Testis (tissue), 3 donors: ENCODE results near the gene GLDN. TPM values are rescaled to one million over a fixed set of nuclear protein-coding genes. Genes with fewer than 3 reads are reported as not detected.
A peak's percentile ranks its signal among the peaks of the same experiment; 100 is the strongest.

ENCODE experiments used
- DNase-seq: peaks from one replicate; pipeline ENCODE4 v3.0.0-alpha.2; 2019
- H3K27ac ChIP-seq, 2 donors: fragments of 200-600 bp; sonication (generic); one replicate each; pipeline ENCODE4 v1.5.1; 2019
- H3K27me3 ChIP-seq: fragments of 200-600 bp; sonication (generic); one replicate; pipeline ENCODE4 v1.5.1; 2019
- H3K36me3 ChIP-seq: fragments of 200-600 bp; sonication (generic); one replicate; pipeline ENCODE4 v1.5.1; 2017; ENCODE audit warnings: low read depth; ENCODE audit errors: missing control alignments
- H3K4me1 ChIP-seq: fragments of 200-600 bp; sonication (generic); one replicate; pipeline ENCODE4 v1.5.1; 2019
- H3K4me3 ChIP-seq, 2 donors: fragments of 200-600 bp; sonication (generic); one replicate each; pipeline ENCODE4 v1.5.1; 2017 to 2019
- H3K9me3 ChIP-seq: fragments of 200-600 bp; sonication (generic); one replicate; pipeline ENCODE4 v1.5.1; 2017
- CTCF ChIP-seq, 3 experiments: fragments of 450-650 bp in 2 of 3; fragments of 200-600 bp in 1 of 3; sonication (generic) in 1 of 3; IDR thresholded peaks; one replicate each; pipeline ENCODE4 v1.5.1; 2016 to 2019; ENCODE audit warnings: antibody characterized with exemption in 3 of 3, mild to moderate bottlenecking in 2 of 3, moderate library complexity in 1 of 3
- POLR2A ChIP-seq: fragments of 450-650 bp; IDR thresholded peaks from one replicate; pipeline ENCODE4 v1.6.1; 2017; ENCODE audit warnings: antibody characterized with exemption, mild to moderate bottlenecking, moderate library complexity
- WGBS, 2 donors: methylation state at CpG; one replicate each; pipeline ENCODE4 v1.1.5; 2018; 5-methylcytosine and 5-hydroxymethylcytosine counted together
- intact Hi-C: fragments of 100-400 bp; cut with DNase I; formaldehyde crosslinking; loops from one replicate; pipeline ENCODE4 v1.15.1; 2023; ENCODE audit warnings: low total_unique reads
- polyA plus RNA-seq: library from polyadenylated mRNA; stranded (reverse); fragments of 350-450 nt; fragmentation: Illumina TruSeq; extraction: RNeasy Lipid Tissue Mini Kit (QIAGEN cat#74804); gene quantifications from one replicate; pipeline ENCODE4 v1.2.3, GENCODE V29; 2014; ENCODE audit warnings: low read depth, low replicate concordance; ENCODE audit not compliant: insufficient read depth
- total RNA-seq, 2 donors: library from RNA; depleted of rRNA; stranded (reverse); fragments of >200 nt; gene quantifications; one replicate each; pipeline ENCODE4 v1.2.3, GENCODE V29; 2016

The GLDN gene
- total and polyA plus RNA-seq, 3 donors from 2014 or later: 0.37 to 1.3 (median 0.61) TPM

- H3K4me3 ChIP-seq: no peak overlapping the region
- H3K9me3 ChIP-seq: no peaks in the 10 kb centered on the region
- WGBS, 2 donors: 43 to 61% methylated on average over 1 of the region's 1 CpG
- intact Hi-C loops: loop anchor here (10.0 kb wide), 1 partner anchor 86 kb away; no protein-coding TSS in a partner anchor
- H3K27ac ChIP-seq: no peak overlapping the region
- H3K27me3 ChIP-seq: no peaks in the 10 kb centered on the region
- no peaks in the 10 kb centered on the region for H3K36me3 ChIP-seq
- TF ChIP-seq CTCF (IDR thresholded peaks at IDR 0.05): no peak
- no peak for TF ChIP-seq POLR2A
- peaks cover 7% of the 10 kb centered on the region for H3K4me1 ChIP-seq
- DNase-seq: peak; percentile 46
These were observed 29.8 kb downstream of the GLDN start for GRCh38 chr15:51371266-51371665.

GRCh38 chr15:51374131-51374530 is 32.7 kb downstream of the GLDN start:
- no peaks in the 10 kb centered on the region for H3K27me3 ChIP-seq
- intact Hi-C loops: loop anchor here (10.0 kb wide), 1 partner anchor 89 kb away; no protein-coding TSS in a partner anchor
- no peak overlapping the region for H3K27ac ChIP-seq
- TF ChIP-seq CTCF (IDR thresholded peaks at IDR 0.05) (no peak), POLR2A (no peak)
- H3K4me1 ChIP-seq: no peaks in the 10 kb centered on the region
- no peaks in the 10 kb centered on the region for H3K9me3 ChIP-seq
- H3K36me3 ChIP-seq: no peaks in the 10 kb centered on the region
- no peak overlapping the region for H3K4me3 ChIP-seq
- DNase-seq: no peak

- intact Hi-C loops: loop anchor here (10.0 kb wide), 1 partner anchor 91 kb away; no protein-coding TSS in a partner anchor
- no peaks in the 10 kb centered on the region for H3K9me3 ChIP-seq
- TF ChIP-seq POLR2A: no peak
- no peak for TF ChIP-seq CTCF (IDR thresholded peaks at IDR 0.05)
- H3K4me3 ChIP-seq: no peak overlapping the region
- no peak overlapping the region for H3K27ac ChIP-seq
- 91% methylated on average over 3 of the region's 3 CpGs for WGBS, 2 donors
- H3K36me3 ChIP-seq: no peaks in the 10 kb centered on the region
- DNase-seq: no peak
- H3K4me1 ChIP-seq: peaks cover 4% of the 10 kb centered on the region
- H3K27me3 ChIP-seq: no peaks in the 10 kb centered on the region
These were observed 34.6 kb downstream of the GLDN start for GRCh38 chr15:51375966-51376640.

- peaks cover 4% of the 10 kb centered on the region for H3K4me1 ChIP-seq
- intact Hi-C loops: loop anchor here (10.0 kb wide), 1 partner anchor 92 kb away; no protein-coding TSS in a partner anchor
- no peak overlapping the region for H3K27ac ChIP-seq
- no peaks in the 10 kb centered on the region for H3K9me3 ChIP-seq
- H3K36me3 ChIP-seq: no peaks in the 10 kb centered on the region
- H3K27me3 ChIP-seq: no peaks in the 10 kb centered on the region
- TF ChIP-seq POLR2A (no peak), CTCF (IDR thresholded peaks at IDR 0.05) (no peak)
- WGBS, 2 donors: 65 to 70% methylated on average over 14 to 15 of the region's 15 CpGs
- no peak overlapping the region for H3K4me3 ChIP-seq
- DNase-seq: no peak
These were observed 35.8 kb downstream of the GLDN start for GRCh38 chr15:51377038-51377786.
